DMS79 treated with DMSO at 0.1 percent for 48 hours (cell line): Measurements from ENCODE around the gene ARFIP1.
"Not testable (repeated sequence)": the region's sequence is repeated elsewhere in the genome, so short reads cannot be mapped to it uniquely, and the experiment has no call there.

Experiments
- DNase-seq: peaks from one replicate; lab custom pipeline; 2025; lab: John Stamatoyannopoulos, UW

The ARFIP1 gene

GRCh38 chr4:152785639-152786615 is 6.2 kb downstream of the ARFIP1 start:
- no peak for DNase-seq

GRCh38 chr4:152786627-152787026 is 6.9 kb downstream of the ARFIP1 start:
- DNase-seq, result no peak

GRCh38 chr4:152795891-152796290 is 16.1 kb downstream of the ARFIP1 start:
- DNase-seq, result no peak

GRCh38 chr4:152803541-152803940 is 23.8 kb downstream of the ARFIP1 start:
- DNase-seq, result no peak

- DNase-seq, result no peak
Measured at GRCh38 chr4:152805071-152805650, 25.4 kb downstream of the ARFIP1 start.

GRCh38 chr4:152805818-152806217 is 26.1 kb downstream of the ARFIP1 start:
- no peak for DNase-seq

- no peak for DNase-seq
Measured at GRCh38 chr4:152806501-152807125, 26.9 kb downstream of the ARFIP1 start.

- no peak for DNase-seq
Measured at GRCh38 chr4:152807294-152807829, 27.6 kb downstream of the ARFIP1 start.

GRCh38 chr4:152808670-152809069 is 28.9 kb downstream of the ARFIP1 start:
- no peak for DNase-seq

GRCh38 chr4:152810715-152811287 is 31.0 kb downstream of the ARFIP1 start:
- no peak for DNase-seq

- no peak for DNase-seq
Measured at GRCh38 chr4:152815078-152815477, 35.3 kb downstream of the ARFIP1 start.

- DNase-seq, result no peak
Measured at GRCh38 chr4:152817331-152817730, 37.6 kb downstream of the ARFIP1 start.

GRCh38 chr4:152819026-152819645 is 39.4 kb downstream of the ARFIP1 start:
- no peak for DNase-seq

GRCh38 chr4:152820073-152820472 is 40.3 kb downstream of the ARFIP1 start:
- no peak for DNase-seq

GRCh38 chr4:152822323-152822722 is 42.6 kb downstream of the ARFIP1 start:
- no peak for DNase-seq

GRCh38 chr4:152824561-152824960 is 44.8 kb downstream of the ARFIP1 start:
- DNase-seq, result no peak

GRCh38 chr4:152825336-152825735 is 45.6 kb downstream of the ARFIP1 start:
- DNase-seq, result no peak

- DNase-seq, result no peak
Measured at GRCh38 chr4:152828122-152828521, 48.4 kb downstream of the ARFIP1 start.

GRCh38 chr4:152831416-152831815 is 51.7 kb downstream of the ARFIP1 start:
- no peak for DNase-seq

- DNase-seq, result no peak
Measured at GRCh38 chr4:152836936-152837335, 57.2 kb downstream of the ARFIP1 start.

- not testable (repeated sequence) for DNase-seq
Measured at GRCh38 chr4:152839729-152840128, 60.0 kb downstream of the ARFIP1 start.
